Subcutaneous abdominal adipose tissue (tissue), 5 donors: ENCODE data around the gene UCK2.

ENCODE experiments used
- H3K27ac ChIP-seq: one replicate; pipeline ENCODE4 v1.7.0; 2013; ENCODE audit warnings: low read depth, mild to moderate bottlenecking, inconsistent platforms, low read length, moderate library complexity
- H3K27me3 ChIP-seq, 5 donors: one replicate each; pipeline ENCODE4 v1.7.0; 2013; ENCODE audit warnings: low read length in 5 of 5, inconsistent platforms in 1 of 5; ENCODE audit not compliant: control insufficient read depth in 5 of 5, insufficient read depth in 4 of 5
- H3K36me3 ChIP-seq, 5 donors: one replicate each; pipeline ENCODE4 v1.7.0; 2013; ENCODE audit warnings: low read length in 5 of 5; ENCODE audit not compliant: control insufficient read depth in 5 of 5, insufficient read depth in 5 of 5
- H3K4me1 ChIP-seq, 5 donors: one replicate each; pipeline ENCODE4 v1.7.0; 2013; ENCODE audit warnings: low read length in 5 of 5, mild to moderate bottlenecking in 3 of 5, moderate library complexity in 1 of 5; ENCODE audit not compliant: control insufficient read depth in 5 of 5, insufficient read depth in 5 of 5
- H3K4me3 ChIP-seq, 5 donors: one replicate each; pipeline ENCODE4 v1.7.0; 2013; ENCODE audit warnings: low read length in 5 of 5, low read depth in 1 of 5
- H3K9ac ChIP-seq, 5 donors: one replicate each; pipeline ENCODE4 v1.7.0; 2013; ENCODE audit warnings: low read length in 5 of 5, mild to moderate bottlenecking in 4 of 5, moderate library complexity in 3 of 5
- H3K9me3 ChIP-seq, 5 donors: one replicate each; pipeline ENCODE4 v1.7.0; 2013; ENCODE audit warnings: low read length in 5 of 5; ENCODE audit not compliant: control insufficient read depth in 5 of 5
- donor health status: healthy.
- donor health status: healthy.
- donor health status: healthy.
- donor health status: healthy.
- donor health status: healthy.

Gene UCK2

DNA sequence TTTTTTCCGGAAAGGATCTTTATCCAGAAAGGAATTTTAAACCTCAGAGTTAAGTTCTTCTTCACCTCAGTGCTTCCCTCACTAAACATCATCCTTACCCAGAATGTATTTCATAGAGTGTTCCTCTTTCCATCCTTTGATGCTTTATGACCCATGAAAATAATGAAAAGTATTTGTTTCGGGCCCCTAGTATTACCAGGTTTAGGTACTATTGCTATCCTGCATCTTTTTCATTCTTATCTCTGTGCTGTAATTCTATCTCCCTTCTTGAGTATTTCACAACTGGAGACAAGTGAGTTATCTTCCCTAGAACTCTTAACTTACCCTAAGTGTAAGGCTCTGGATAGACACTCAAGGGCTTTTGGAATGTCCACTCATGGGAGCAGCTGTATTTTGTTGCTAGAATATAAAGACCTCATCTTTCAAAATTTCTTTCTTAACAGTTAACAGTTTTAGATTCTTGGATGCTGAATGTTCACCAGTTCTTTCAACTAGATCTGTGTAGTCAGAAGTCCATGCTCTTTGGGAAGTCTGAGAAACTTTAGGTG, 26.2 kb downstream of the UCK2 start:
- Histone ChIP-seq H3K9me3 (no peaks in the 10 kb centered on the region), H3K4me1 (peaks cover 0 to 29% (median 17%) of the 10 kb centered on the region in 5 donors), H3K36me3 (no peaks in the 10 kb centered on the region), H3K4me3 (no peak overlapping the region), H3K27ac (no peak overlapping the region), H3K9ac (no peak overlapping the region), H3K27me3 (no peaks in the 10 kb centered on the region)

GRCh38 chr1:165854101-165854845, 26.9 kb downstream of the UCK2 start:
- peaks cover 0 to 28% (median 19%) of the 10 kb centered on the region in 5 donors for H3K4me1 ChIP-seq
- H3K27me3 ChIP-seq: no peaks in the 10 kb centered on the region

DNA sequence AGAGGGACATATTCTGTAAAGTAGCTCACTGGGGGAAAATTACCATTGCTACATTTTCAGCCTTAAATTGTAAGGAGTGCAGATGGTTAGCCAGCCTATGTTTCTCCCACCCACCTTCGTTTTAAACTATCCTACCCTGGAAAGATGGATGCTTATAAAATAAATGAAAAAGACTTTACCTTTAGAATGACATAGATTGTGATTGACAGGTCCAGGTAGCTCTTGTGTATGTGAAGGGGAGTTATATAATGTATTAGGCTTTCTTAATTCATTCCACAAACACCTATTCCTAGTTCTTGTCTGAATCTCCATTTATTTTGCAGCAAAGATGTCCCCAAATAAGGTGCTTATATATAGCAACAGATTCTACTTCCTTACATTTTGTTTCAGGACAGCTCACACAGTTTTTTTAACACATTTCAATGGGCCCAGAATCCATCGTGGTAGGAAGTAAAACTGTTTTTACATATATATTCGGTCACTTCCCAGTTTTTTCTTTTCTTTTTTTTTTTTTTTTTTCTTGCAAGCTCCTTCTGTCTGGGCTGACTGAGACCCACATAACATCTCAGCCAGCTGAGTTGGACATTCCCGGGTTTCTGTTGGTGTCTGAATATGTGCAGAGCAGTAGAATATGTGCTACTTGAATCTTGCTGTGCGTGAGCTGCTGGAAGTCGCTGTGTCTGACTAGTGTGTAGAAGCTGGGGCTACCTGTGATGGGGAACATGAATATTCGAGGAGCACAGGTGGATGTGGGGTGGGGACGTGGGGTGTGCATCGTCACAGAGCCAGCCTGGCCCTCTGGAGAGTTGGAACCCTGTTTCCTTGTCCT, 27.8 kb downstream of the UCK2 start:
- H3K27me3 ChIP-seq: no peaks in the 10 kb centered on the region
- H3K4me3 ChIP-seq: no peak overlapping the region
- peaks cover 0 to 25% (median 15%) of the 10 kb centered on the region in 5 donors for H3K4me1 ChIP-seq
- H3K36me3 ChIP-seq: no peaks in the 10 kb centered on the region
- no peak overlapping the region for H3K9ac ChIP-seq
- H3K9me3 ChIP-seq: no peaks in the 10 kb centered on the region
- no peak overlapping the region for H3K27ac ChIP-seq

More at GRCh38 chr1:165854101-165854845, 26.9 kb downstream of the UCK2 start:
- Histone ChIP-seq H3K4me3 (no peak overlapping the region), H3K27ac (no peak overlapping the region), H3K9me3 (no peaks in the 10 kb centered on the region), H3K9ac (peak overlapping the region in 1 of 5 donors; percentile 54), H3K36me3 (no peaks in the 10 kb centered on the region)

- Histone ChIP-seq H3K9ac (no peak overlapping the region), H3K4me3 (no peak overlapping the region), H3K36me3 (no peaks in the 10 kb centered on the region), H3K4me1 (peaks cover 0 to 25% (median 15%) of the 10 kb centered on the region in 5 donors), H3K27me3 (no peaks in the 10 kb centered on the region), H3K27ac (no peak overlapping the region), H3K9me3 (no peaks in the 10 kb centered on the region)
These were observed 28.6 kb downstream of the UCK2 start for GRCh38 chr1:165856021-165856420.

- H3K9me3 ChIP-seq: no peaks in the 10 kb centered on the region
- H3K4me1 ChIP-seq: peaks cover 0 to 25% (median 15%) of the 10 kb centered on the region in 5 donors
- no peaks in the 10 kb centered on the region for H3K27me3 ChIP-seq
- H3K9ac ChIP-seq: no peak overlapping the region
- no peaks in the 10 kb centered on the region for H3K36me3 ChIP-seq
- H3K27ac ChIP-seq: no peak overlapping the region
- no peak overlapping the region for H3K4me3 ChIP-seq
These were observed 29.2 kb downstream of the UCK2 start for GRCh38 chr1:165856606-165857005.

DNA sequence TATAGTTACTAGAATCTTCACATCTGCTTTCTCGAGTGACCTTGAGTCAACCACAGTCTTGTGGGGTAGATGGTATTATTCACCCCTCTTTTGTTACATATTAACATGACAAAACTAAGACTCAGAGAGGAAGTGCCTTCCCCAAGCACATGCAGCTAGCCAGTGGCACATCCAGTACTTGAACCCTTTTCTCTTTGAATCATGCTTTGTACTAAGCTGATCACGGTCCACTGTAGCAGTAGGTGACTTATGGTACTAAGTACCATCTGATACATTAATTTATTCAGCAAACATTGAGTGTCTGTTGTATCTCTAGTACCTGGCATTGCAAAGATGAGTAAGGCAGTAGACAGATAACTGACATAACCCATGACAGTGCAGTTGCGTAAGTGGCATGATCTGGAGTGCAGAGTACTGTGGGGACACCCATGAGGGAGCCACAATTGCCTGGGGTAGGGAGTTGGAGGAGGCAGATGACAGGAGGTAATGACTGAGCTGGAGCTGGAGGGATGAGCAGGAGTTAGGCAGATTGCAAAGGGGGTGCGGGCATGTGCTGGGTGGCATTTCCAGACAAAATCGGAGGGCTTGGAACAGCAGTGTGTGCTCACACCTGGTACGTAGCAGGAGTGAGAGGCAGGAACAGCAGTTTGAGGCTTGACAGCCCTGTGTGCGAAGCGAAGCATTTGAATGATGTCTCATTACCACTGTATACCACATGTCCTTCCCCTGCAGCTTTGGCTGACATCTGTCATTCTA, 29.8 kb downstream of the UCK2 start:
- no peak overlapping the region for H3K27ac ChIP-seq
- peaks cover 0 to 25% (median 15%) of the 10 kb centered on the region in 5 donors for H3K4me1 ChIP-seq
- no peaks in the 10 kb centered on the region for H3K27me3 ChIP-seq
- no peaks in the 10 kb centered on the region for H3K9me3 ChIP-seq
- H3K9ac ChIP-seq: no peak overlapping the region
- H3K4me3 ChIP-seq: no peak overlapping the region
- no peaks in the 10 kb centered on the region for H3K36me3 ChIP-seq

GRCh38 chr1:165858364-165858823, 31.0 kb downstream of the UCK2 start:
- Histone ChIP-seq H3K4me3 (no peak overlapping the region), H3K27ac (no peak overlapping the region), H3K4me1 (peaks cover 0 to 25% (median 15%) of the 10 kb centered on the region in 5 donors), H3K9ac (no peak overlapping the region), H3K9me3 (no peaks in the 10 kb centered on the region), H3K27me3 (no peaks in the 10 kb centered on the region), H3K36me3 (no peaks in the 10 kb centered on the region)

DNA sequence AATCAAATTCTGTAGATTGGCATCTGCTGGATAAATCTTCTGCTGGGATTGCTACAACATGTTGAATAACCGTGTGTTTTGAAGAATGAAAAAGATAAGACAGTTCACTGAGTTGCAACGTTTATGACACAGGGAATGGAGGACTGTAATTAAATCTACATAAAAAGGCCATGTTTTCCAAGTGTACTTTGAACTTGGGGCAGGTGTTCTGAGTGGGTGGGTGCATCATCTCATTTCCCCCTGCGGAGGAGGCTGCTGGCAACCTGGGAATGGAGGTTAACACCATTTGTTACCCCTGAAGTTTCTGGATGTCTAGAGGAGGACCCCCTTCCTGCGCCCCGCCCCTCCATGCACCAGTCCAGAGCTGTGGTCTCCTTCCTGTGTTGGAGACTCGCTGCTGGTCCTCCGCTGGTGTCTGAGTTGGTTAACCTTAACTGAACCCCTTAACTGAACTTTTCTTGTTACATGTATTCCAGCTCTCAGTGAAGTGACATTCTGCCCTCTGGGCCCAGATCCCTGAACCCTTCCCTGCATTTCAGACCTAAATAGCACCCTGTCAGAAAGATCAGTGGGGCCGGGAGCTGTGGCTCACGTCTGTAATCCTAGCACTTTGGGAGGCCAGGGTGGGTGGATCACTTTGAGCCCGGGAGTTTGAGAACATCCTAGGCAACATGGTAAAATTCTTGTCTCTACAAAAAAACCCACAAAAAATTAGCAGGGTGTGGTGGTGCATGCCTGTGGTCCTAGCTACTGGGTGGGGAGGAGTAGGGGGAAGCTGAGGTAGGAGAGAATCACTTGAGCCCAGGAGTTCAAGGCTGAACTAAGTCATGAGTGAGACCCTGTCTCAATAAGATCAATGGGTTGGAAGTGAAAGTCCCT, 31.8 kb downstream of the UCK2 start:
- Histone ChIP-seq H3K36me3 (no peaks in the 10 kb centered on the region), H3K27ac (no peak overlapping the region), H3K4me1 (peaks cover 0 to 21% (median 10%) of the 10 kb centered on the region in 5 donors), H3K27me3 (no peaks in the 10 kb centered on the region), H3K9ac (no peak overlapping the region), H3K4me3 (no peak overlapping the region), H3K9me3 (no peaks in the 10 kb centered on the region)

DNA sequence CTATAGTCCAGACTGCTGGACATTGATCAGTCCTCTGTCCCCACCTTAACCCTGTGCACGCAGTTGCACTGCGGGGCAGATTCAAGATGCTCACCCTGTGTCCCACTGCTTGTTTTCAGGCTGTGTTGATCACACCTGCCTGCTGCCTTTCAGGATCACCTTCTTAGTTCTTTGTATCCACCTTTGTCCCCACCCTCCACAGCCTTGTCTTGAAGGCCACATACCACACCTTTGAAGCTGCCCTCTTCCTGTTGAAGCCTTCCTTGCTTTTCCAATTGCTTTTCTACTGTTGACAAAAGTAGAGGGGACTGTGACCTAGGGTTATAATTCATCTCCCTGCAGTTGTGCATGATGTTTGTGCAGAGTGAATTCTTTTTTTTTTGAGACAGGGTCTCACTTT, 32.7 kb downstream of the UCK2 start:
- Histone ChIP-seq H3K27ac (no peak overlapping the region), H3K9me3 (no peaks in the 10 kb centered on the region), H3K27me3 (no peaks in the 10 kb centered on the region), H3K36me3 (no peaks in the 10 kb centered on the region), H3K9ac (no peak overlapping the region), H3K4me3 (no peak overlapping the region), H3K4me1 (peaks cover 0 to 20% (median 10%) of the 10 kb centered on the region in 5 donors)
